Cerebellar cortex (tissue), 1 donor: ENCODE data around the gene PEMT.
"Not testable (repeated sequence)": the region's sequence is repeated elsewhere in the genome, so short reads cannot be mapped to it uniquely, and the experiment has no call there.

Experiments
- DNase-seq: peaks from one replicate; pipeline ENCODE4 v3.0.0-alpha.2; 2015; ENCODE audit warnings: low spot score

The PEMT gene

GRCh38 chr17:17487998-17488397, 103.5 kb downstream of the PEMT start:
- DNase-seq, result no peak

GRCh38 chr17:17486416-17486815, 105.1 kb downstream of the PEMT start:
- not testable (repeated sequence) for DNase-seq

GRCh38 chr17:17485420-17485819, 106.1 kb downstream of the PEMT start:
- no peak for DNase-seq

DNA sequence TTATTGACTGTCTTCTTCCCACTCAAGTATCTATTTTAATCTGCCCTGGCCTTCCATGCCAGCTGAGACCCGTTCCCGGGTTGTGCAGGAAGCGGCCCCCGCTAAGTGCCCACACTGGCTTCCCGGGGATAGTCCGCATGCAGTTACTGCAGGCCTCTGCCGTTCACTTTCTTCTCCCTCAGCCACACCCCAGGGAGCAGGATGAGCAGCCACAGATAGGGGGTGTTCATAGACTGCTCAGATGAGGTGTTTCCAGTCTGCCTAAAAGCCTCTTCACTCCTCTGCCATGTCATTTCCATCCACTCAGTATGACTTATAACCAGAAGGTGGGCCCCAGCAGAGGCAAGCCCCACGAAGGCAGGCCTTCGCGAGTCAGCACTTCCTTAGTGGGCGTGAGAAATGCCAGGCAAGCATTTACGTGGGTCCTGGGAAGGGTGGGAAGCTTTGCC, 107.0 kb downstream of the PEMT start:
- DNase-seq, result no peak

GRCh38 chr17:17481860-17482259, 109.6 kb downstream of the PEMT start:
- no peak for DNase-seq

- DNase-seq, result no peak
These were observed 110.8 kb downstream of the PEMT start for GRCh38 chr17:17480593-17481148.

DNA sequence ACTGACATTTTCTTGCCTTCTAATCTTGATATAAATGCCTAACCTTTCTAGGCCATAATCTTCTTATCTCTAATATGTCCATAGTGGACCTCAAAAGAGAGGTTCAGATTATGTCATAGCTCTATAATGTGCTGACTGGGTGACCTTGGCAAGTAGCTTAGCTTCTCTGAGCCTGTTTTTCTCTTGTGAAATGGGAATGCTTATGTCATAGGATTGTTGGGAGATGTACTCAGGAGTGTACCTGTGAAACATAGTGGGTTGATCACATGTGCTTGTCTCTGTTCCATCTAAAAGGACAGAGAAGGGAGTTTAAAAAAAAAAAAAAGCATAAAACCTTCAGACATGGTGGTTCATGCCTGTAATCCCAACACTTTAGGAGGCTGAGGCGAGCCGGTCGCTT, 112.3 kb downstream of the PEMT start:
- DNase-seq, result no peak

DNA sequence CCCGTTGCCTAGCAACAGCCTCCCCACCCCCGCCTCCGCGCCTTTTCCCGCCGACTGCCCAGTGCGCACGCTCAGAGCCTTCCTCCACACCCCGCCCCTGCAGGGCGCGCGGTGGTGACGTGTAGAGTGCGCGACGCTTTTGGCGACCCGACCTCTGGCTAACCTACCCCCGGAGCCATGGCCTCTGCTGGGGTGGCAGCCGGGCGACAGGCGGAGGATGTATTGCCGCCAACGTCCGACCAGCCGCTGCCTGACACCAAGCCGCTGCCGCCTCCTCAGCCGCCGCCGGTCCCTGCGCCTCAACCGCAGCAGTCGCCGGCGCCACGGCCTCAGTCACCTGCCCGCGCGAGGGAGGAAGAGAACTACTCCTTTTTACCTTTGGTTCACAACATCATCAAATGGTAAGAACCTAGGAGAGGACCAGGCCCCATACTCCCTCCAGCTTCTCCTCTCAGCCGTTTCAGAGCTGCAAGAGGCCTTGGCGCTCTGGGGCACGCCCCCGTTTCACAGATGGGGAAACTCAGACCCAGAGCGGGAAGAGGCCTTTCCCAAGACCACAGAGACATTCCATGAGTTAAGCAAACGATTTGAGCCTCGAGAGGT, 114.5 kb downstream of the PEMT start, which contains the start of gene MED9:
MED9 (plus strand) TSS at position 136 of the 603 bp plus-strand sequence; CDS start at position 178, 42 bp downstream.
- peak; percentile 91 for DNase-seq

DNA sequence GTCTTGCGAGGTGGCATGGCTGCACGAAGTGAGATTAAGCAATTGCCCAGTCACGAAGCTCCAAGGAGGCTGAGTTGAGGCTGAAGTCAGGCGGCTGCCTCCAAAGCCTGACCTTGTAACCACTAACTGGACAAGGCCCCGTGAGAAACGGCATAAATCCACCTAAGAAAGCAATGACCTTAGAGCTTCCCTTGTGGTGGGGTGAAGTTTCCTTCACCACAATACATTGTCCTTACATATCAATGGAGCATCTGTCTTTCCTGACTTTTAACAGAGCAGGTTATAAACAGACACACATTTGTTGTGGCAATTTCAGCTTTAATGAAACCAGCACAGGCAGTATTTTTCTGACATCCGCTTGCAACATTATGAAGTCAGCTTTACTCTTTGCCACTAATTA, 117.2 kb downstream of the PEMT start:
- no peak for DNase-seq

- DNase-seq, result no peak
These were observed 119.1 kb downstream of the PEMT start for GRCh38 chr17:17472333-17472920.

DNA sequence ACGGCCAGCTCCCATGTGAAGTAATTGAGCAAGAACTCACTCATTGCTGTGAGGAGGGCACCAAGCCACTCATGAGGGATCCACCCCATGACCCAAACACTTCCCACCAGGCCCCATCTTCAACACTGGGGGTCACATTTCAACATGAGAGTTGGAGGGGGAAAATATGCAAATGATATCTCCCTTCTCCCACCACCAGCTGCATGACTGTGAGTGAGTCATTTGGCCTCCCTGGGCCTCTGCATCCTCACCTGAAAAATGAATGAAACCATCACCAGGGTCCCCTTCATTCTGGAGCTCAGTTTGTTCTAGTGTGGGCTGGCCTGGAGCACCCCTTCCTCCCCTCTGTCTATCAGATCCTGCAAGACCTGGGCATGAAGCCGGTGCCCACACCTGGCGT, 121.5 kb downstream of the PEMT start:
- no peak for DNase-seq

- DNase-seq, result no peak
These were observed 122.2 kb downstream of the PEMT start for GRCh38 chr17:17469358-17469757.

- peak; percentile 88 for DNase-seq
These were observed 123.1 kb downstream of the PEMT start for GRCh38 chr17:17468217-17469010.

GRCh38 chr17:17467720-17468119, 123.8 kb downstream of the PEMT start:
- DNase-seq, result peak; percentile 24

- peak; percentile 81 for DNase-seq
These were observed 124.5 kb downstream of the PEMT start for GRCh38 chr17:17467016-17467415.

GRCh38 chr17:17466511-17466910, 125.0 kb downstream of the PEMT start:
- DNase-seq, result peak; percentile 74

- DNase-seq, result not testable (repeated sequence)
These were observed 125.6 kb downstream of the PEMT start for GRCh38 chr17:17465878-17466277.

GRCh38 chr17:17463821-17464220, 127.7 kb downstream of the PEMT start:
- no peak for DNase-seq

GRCh38 chr17:17462048-17462824, 129.3 kb downstream of the PEMT start:
- no peak for DNase-seq

- DNase-seq, result no peak
These were observed 131.5 kb downstream of the PEMT start for GRCh38 chr17:17460038-17460437.

DNA sequence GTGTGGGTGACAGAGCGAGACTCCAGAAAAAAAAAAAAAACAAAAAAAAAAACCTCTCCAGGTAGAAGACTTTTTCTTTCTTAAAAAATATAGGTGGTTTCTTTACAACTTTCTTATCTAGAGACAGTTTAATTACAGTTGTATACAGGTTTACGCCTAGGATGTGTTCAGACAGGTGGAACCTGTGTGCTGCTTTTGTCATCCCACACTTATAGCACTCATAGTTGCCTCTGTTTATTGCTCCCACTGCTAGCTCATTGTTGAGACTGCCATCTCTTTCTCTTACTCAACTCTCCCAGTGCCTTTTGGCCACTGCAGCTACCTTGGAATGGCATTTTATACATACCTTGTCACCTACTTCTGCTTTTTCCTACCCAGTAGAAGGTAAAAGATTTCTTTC, 133.8 kb downstream of the PEMT start:
- no peak for DNase-seq

GRCh38 chr17:17456251-17456650, 135.3 kb downstream of the PEMT start:
- DNase-seq, result no peak
